ENCODE results near the gene SPATA20. TPM values are rescaled to one million over a fixed set of nuclear protein-coding genes. Genes with fewer than 3 reads are reported as not detected.

The SPATA20 gene
- total RNA-seq, 1 donor from 2014 or later, result 52.3 TPM

GRCh38 chr17:50587571-50587970, 40.6 kb downstream of the SPATA20 start:
- H3K4me3 Mint-ChIP-seq, result no peak overlapping the region
- TF ChIP-seq CTCF (IDR thresholded peaks at IDR 0.05), result no peak
- no peaks in the 10 kb centered on the region for H3K36me3 Mint-ChIP-seq (ENCODE audit: low read depth)
- no peaks in the 10 kb centered on the region for H3K4me1 Mint-ChIP-seq
- no peak overlapping the region for H3K27ac Mint-ChIP-seq
- no peak for ATAC-seq (ENCODE audit: low read depth)
- intact Hi-C loops (cut with micrococcal nuclease), result no loop called here
- POLR2A ChIA-PET, result no interaction called here
- no peak for DNase-seq
- H3K9me3 Mint-ChIP-seq, result no peaks in the 10 kb centered on the region
- H3K27me3 Mint-ChIP-seq, result peaks cover 13% of the 10 kb centered on the region
- CTCF ChIA-PET, result no interaction called here

GRCh38 chr17:50588391-50589049, 41.5 kb downstream of the SPATA20 start:
- Mint-ChIP-seq H3K4me1 (no peaks in the 10 kb centered on the region), H3K27me3 (peaks cover 11% of the 10 kb centered on the region), H3K27ac (no peak overlapping the region), H3K4me3 (no peak overlapping the region), H3K36me3 (ENCODE audit: low read depth) (no peaks in the 10 kb centered on the region), H3K9me3 (no peaks in the 10 kb centered on the region)
- intact Hi-C loops (cut with micrococcal nuclease), result no loop called here
- ATAC-seq (ENCODE audit: low read depth), result no peak
- no peak for TF ChIP-seq CTCF (IDR thresholded peaks at IDR 0.05)
- no peak for DNase-seq
- CTCF ChIA-PET, result no interaction called here
- POLR2A ChIA-PET, result no interaction called here

- H3K4me3 Mint-ChIP-seq, result no peak overlapping the region
- no peak for TF ChIP-seq CTCF (IDR thresholded peaks at IDR 0.05)
- POLR2A ChIA-PET, result no interaction called here
- H3K4me1 Mint-ChIP-seq, result no peaks in the 10 kb centered on the region
- no peak overlapping the region for H3K27ac Mint-ChIP-seq
- intact Hi-C loops (cut with micrococcal nuclease), result no loop called here
- peaks cover 6% of the 10 kb centered on the region for H3K27me3 Mint-ChIP-seq
- H3K9me3 Mint-ChIP-seq, result no peaks in the 10 kb centered on the region
- ATAC-seq (ENCODE audit: low read depth) (no peak), DNase-seq (no peak)
- H3K36me3 Mint-ChIP-seq (ENCODE audit: low read depth), result no peaks in the 10 kb centered on the region
- CTCF ChIA-PET, result no interaction called here
Measured at GRCh38 chr17:50589095-50589705, 42.2 kb downstream of the SPATA20 start.

- H3K27ac Mint-ChIP-seq, result no peak overlapping the region
- DNase-seq, result no peak
- H3K9me3 Mint-ChIP-seq, result no peaks in the 10 kb centered on the region
- H3K4me1 Mint-ChIP-seq, result no peaks in the 10 kb centered on the region
- ATAC-seq (ENCODE audit: low read depth), result no peak
- ChIA-PET CTCF (no interaction called here), POLR2A (no interaction called here)
- H3K27me3 Mint-ChIP-seq, result peaks cover 4% of the 10 kb centered on the region
- no peak overlapping the region for H3K4me3 Mint-ChIP-seq
- TF ChIP-seq CTCF (IDR thresholded peaks at IDR 0.05), result no peak
- intact Hi-C loops (cut with micrococcal nuclease), result no loop called here
- H3K36me3 Mint-ChIP-seq (ENCODE audit: low read depth), result no peaks in the 10 kb centered on the region
Measured at GRCh38 chr17:50590946-50591737, 44.2 kb downstream of the SPATA20 start.

GRCh38 chr17:50593321-50593720, 46.3 kb downstream of the SPATA20 start:
- Mint-ChIP-seq H3K4me3 (no peak overlapping the region), H3K27ac (no peak overlapping the region), H3K36me3 (ENCODE audit: low read depth) (no peaks in the 10 kb centered on the region), H3K4me1 (peaks cover under 1% of the 10 kb centered on the region), H3K9me3 (no peaks in the 10 kb centered on the region), H3K27me3 (peaks cover 4% of the 10 kb centered on the region)
- no peak for TF ChIP-seq CTCF (IDR thresholded peaks at IDR 0.05)
- POLR2A ChIA-PET, result no interaction called here
- CTCF ChIA-PET, result no interaction called here
- DNase-seq (no peak), ATAC-seq (ENCODE audit: low read depth) (no peak)
- intact Hi-C loops (cut with micrococcal nuclease), result no loop called here
